Effector memory CD8-positive, alpha-beta T cell (primary cell): Measurements from ENCODE around the gene HDAC3.

Experiments used
- ATAC-seq: fragments of 150-1000 bp; cut with Tn5 transposase; replicated peaks from 2 replicates; pipeline ENCODE4 v1.10.0; 2021; ENCODE audit warnings: mild to moderate bottlenecking, moderate library complexity
- DNase-seq, 3 experiments: peaks; one replicate each; pipeline ENCODE4 v3.0.0; 2021
- H3K27ac Mint-ChIP-seq, 2 donors: one replicate each; pipeline ENCODE4 v1.8.0; 2022; ENCODE audit warnings: mild to moderate bottlenecking in 2 of 2, mixed read lengths in 2 of 2, moderate library complexity in 2 of 2
- H3K27me3 Mint-ChIP-seq, 2 donors: one replicate each; pipeline ENCODE4 v1.8.0; 2022; ENCODE audit warnings: mixed read lengths in 2 of 2
- H3K36me3 Mint-ChIP-seq: one replicate; pipeline ENCODE4 v1.8.0; 2022; ENCODE audit warnings: mild to moderate bottlenecking, moderate library complexity, mixed read lengths; ENCODE audit not compliant: insufficient read depth
- H3K4me1 Mint-ChIP-seq, 2 donors: one replicate each; pipeline ENCODE4 v1.8.0; 2022; ENCODE audit warnings: low read depth in 2 of 2, mixed read lengths in 2 of 2
- H3K4me3 Mint-ChIP-seq, 2 donors: one replicate each; pipeline ENCODE4 v1.8.0; 2022; ENCODE audit warnings: mild to moderate bottlenecking in 2 of 2, mixed read lengths in 2 of 2, moderate library complexity in 2 of 2
- H3K9me3 Mint-ChIP-seq, 2 donors: one replicate each; pipeline ENCODE4 v1.8.0; 2022; ENCODE audit warnings: mixed read lengths in 2 of 2
- total RNA-seq, 9 experiments: gene quantifications; one replicate each; lab custom pipeline; 2026; lab: John Stamatoyannopoulos, UW

HDAC3 gene
- total RNA-seq = 43.9 to 74.8 (median 66.4) reads per million in 9 experiments

DNA sequence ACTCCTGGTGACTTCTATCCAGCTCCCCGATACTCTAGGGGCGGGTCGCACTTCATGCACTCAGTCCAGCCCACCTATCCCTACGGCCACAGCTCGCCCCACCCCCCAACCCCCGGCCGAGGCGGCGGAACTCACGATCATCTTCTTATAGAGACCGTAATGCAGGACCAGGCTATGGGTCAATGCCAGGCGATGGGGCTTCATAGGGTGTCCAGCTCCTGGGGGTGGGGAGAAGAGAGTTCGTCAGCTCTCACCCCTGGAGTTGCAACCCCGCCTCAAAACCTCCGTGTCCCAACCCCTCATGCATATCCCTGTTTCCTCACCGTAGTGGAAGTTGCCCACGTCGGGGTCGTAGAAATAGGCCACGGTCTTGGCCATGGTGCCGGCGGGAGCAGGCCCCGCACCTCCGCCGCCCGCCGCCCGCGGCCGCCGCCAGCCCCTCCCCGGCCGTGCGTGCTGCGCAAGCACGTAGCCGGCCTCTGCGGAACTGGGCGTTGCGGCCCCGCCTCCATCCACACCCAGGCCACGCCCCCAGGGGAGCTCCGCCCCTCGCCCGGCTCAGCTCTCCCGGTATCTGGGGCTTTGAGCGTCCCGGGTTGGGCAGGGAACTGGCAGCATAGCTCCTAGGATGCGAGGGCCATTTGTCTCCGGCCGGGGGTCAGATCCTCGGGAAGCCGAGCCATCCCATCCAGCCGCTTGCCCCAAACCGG lies at the start of gene HDAC3, which contains the start of gene RELL2:
Gene HDAC3, minus strand, starts transcription at position 437 of the 710 bp plus-strand sequence. Its CDS starts 59 bp downstream, at position 378.
Gene RELL2, plus strand, starts transcription at position 585 of the 710 bp plus-strand sequence. CDS start 1,229 bp downstream, outside the sequence.
- Mint-ChIP-seq H3K4me3 (peak within 1 kb of the TSS; percentile 88 to 89), H3K9me3 (no peaks in the 10 kb centered on the region), H3K27me3 (no peaks in the 10 kb centered on the region), H3K27ac (peak within 1 kb of the TSS; percentile 63 to 79), H3K36me3 (peaks cover 14% of the 10 kb centered on the region), H3K4me1 (peaks cover 30 to 33% of the 10 kb centered on the region in 2 donors)
- DNase-seq = peak; percentile 94 to 98 (median 98)
- ATAC-seq = peak; percentile 85

DNA sequence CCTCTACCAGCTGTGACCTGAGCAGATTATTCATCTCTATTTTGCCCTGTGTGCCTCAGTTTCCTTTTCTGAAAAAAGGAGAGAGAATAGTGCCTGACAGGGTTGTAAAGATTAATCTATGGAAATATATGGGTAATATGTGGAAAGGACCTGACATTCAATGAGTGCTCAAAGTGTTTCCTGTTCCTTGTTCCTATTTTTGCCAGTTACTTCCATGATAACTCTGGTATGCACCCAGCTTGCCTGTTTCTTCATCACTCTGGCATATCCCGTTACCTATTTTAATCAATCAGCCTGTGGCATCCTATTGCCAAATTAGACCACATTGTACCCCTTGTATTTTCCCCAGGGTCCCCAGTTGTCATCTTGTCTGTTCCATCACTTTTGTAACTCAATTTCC lies 48.9 kb upstream of the HDAC3 start:
- ATAC-seq (no peak), DNase-seq (no peak)
- peaks cover 22% of the 10 kb centered on the region in 2 donors for H3K4me1 Mint-ChIP-seq
- peak overlapping the region in 1 of 2 donors; percentile 52 for H3K27ac Mint-ChIP-seq
- H3K9me3 Mint-ChIP-seq = no peaks in the 10 kb centered on the region
- H3K27me3 Mint-ChIP-seq = peaks cover 6 to 23% of the 10 kb centered on the region in 2 donors
- H3K36me3 Mint-ChIP-seq = peaks cover 5% of the 10 kb centered on the region
- no peak overlapping the region for H3K4me3 Mint-ChIP-seq

DNA sequence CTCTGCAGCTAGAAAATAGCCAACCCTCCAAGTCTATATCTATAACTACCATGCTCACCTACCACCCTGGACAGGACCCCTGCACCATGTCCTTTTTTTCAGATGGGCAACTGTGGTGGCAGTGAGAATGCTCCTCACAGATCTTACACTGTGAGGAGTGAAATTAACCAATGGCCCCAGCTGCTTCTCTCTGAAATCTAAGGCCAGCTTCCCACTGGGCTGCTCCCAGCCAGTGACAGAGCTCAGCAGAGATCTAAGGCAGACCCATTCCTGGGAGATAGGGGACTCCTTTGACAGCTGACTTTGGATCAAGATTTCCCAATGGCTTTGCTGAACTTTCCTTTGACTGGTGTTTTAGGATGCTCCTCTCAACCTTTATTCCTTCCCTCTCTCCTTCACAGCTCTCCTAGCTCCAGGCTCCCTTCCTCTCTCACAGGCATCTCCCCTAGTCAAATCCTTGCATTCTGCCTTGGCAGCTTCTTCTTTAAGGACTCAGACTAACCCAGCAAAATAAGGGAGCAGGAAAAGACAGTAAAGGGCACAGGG lies 47.0 kb upstream of the HDAC3 start:
- Mint-ChIP-seq H3K4me3 (peak overlapping the region in 1 of 2 donors; percentile 77), H3K27ac (peak overlapping the region in 1 of 2 donors; percentile 46), H3K27me3 (peaks cover 2 to 4% of the 10 kb centered on the region in 2 donors), H3K9me3 (no peaks in the 10 kb centered on the region), H3K36me3 (peaks cover 8% of the 10 kb centered on the region), H3K4me1 (peaks cover 21 to 26% of the 10 kb centered on the region in 2 donors)
- ATAC-seq (no peak), DNase-seq (no peak)

GRCh38 chr5:141681695-141682641 lies 45.3 kb upstream of the HDAC3 start, which contains the start of gene ARAP3:
ARAP3 (minus strand) TSS chr5:141682230; CDS start chr5:141680486, 1,744 bp downstream.
- ATAC-seq (peak; percentile 71), DNase-seq (peak; percentile 24 to 35 (median 26))
- Mint-ChIP-seq H3K4me3 (peak within 1 kb of the TSS; percentile 69 to 77), H3K9me3 (no peaks in the 10 kb centered on the region), H3K27me3 (no peaks in the 10 kb centered on the region), H3K36me3 (peaks cover 8% of the 10 kb centered on the region), H3K27ac (peak within 1 kb of the TSS; percentile 52 to 62), H3K4me1 (peaks cover 21 to 26% of the 10 kb centered on the region in 2 donors)

DNA sequence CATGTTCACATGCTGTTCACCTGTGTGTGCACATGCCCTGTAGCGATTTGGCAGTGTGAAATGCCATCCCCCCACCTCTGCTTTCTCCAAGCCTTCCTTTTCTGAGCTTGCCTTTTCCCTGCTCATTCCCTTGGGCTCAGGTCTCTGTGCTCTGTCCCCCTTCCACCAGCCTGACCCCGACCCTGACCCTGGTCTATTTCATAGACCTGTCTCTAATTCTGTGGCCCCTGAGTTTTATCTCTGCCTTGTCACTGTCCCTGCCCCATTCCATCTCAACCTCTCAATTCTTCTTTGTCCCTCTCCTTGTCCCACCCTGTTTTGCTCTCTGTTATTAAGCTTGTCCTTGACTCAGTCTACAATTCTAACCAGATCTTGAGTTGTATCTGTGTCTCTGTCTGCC lies 44.6 kb upstream of the HDAC3 start:
- DNase-seq (no peak), ATAC-seq (no peak)
- Mint-ChIP-seq H3K27ac (peak overlapping the region; percentile 52 to 62), H3K27me3 (no peaks in the 10 kb centered on the region), H3K4me1 (peaks cover 21 to 26% of the 10 kb centered on the region in 2 donors), H3K4me3 (peak overlapping the region; percentile 64 to 69), H3K36me3 (peaks cover 8% of the 10 kb centered on the region), H3K9me3 (no peaks in the 10 kb centered on the region)

- no peaks in the 10 kb centered on the region for H3K9me3 Mint-ChIP-seq
- peak overlapping the region; percentile 64 to 69 for H3K4me3 Mint-ChIP-seq
- no peak for ATAC-seq
- H3K27me3 Mint-ChIP-seq = no peaks in the 10 kb centered on the region
- no peak for DNase-seq
- H3K4me1 Mint-ChIP-seq = peaks cover 21 to 26% of the 10 kb centered on the region in 2 donors
- H3K36me3 Mint-ChIP-seq = peaks cover 8% of the 10 kb centered on the region
- peak overlapping the region in 1 of 2 donors; percentile 52 for H3K27ac Mint-ChIP-seq
Observed at GRCh38 chr5:141680751-141681201, 44.1 kb upstream of the HDAC3 start.

DNA sequence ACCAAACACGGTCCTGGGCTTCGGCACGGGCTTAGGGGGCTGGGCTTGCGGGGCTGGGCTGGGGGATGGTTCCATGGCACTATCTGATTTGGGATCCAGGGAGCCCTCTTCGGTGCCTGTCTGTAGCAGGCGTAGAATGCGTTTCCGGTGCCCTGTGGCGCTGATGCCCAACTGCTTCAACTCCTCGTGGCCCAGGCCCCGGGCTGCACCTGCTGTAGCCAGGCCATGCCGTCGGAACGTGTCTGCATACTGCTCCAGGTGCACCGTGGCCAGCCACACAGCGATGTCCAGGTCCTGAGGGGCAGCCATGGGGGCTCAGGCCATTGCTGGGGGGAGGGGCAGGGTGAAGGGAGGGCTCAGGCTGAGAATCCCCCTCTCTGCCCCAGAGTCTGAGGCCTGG lies 43.5 kb upstream of the HDAC3 start:
- H3K36me3 Mint-ChIP-seq = peaks cover 8% of the 10 kb centered on the region

DNA sequence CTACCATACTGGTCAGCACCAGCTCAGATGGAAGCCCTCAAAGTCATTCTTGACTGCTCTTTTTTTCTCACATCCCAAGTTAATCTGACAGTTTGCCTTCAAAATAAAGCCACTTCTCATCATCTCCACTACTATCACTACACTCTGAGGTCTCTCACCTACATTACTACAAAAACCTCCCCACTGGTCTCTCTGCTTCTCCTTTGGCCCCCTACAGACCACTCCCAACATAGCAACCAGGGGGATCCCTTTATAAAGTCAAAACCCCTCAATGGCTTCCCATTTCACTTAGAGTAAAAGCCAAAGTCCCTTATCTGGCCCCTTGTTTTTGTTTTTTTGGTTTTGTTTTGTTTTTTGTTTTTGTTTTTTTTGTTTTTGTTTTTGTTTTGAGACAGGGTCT lies 40.8 kb upstream of the HDAC3 start:
- DNase-seq (no peak), ATAC-seq (peak; percentile 25)
- no peaks in the 10 kb centered on the region for H3K27me3 Mint-ChIP-seq
- peak overlapping the region in 1 of 2 donors; percentile 5 for H3K27ac Mint-ChIP-seq
- peaks cover 14 to 15% of the 10 kb centered on the region in 2 donors for H3K4me1 Mint-ChIP-seq
- H3K9me3 Mint-ChIP-seq = no peaks in the 10 kb centered on the region
- H3K4me3 Mint-ChIP-seq = no peak overlapping the region
- peaks cover 3% of the 10 kb centered on the region for H3K36me3 Mint-ChIP-seq

More for the DNA sequence above, 43.5 kb upstream of the HDAC3 start:
- ATAC-seq (no peak), DNase-seq (no peak)
- Mint-ChIP-seq H3K4me3 (no peak overlapping the region), H3K27me3 (no peaks in the 10 kb centered on the region), H3K27ac (no peak overlapping the region), H3K4me1 (peaks cover 21 to 26% of the 10 kb centered on the region in 2 donors), H3K9me3 (no peaks in the 10 kb centered on the region)

- no peak for DNase-seq
- Mint-ChIP-seq H3K9me3 (no peaks in the 10 kb centered on the region), H3K4me3 (no peak overlapping the region), H3K36me3 (peaks cover 3% of the 10 kb centered on the region), H3K27me3 (no peaks in the 10 kb centered on the region), H3K27ac (no peak overlapping the region), H3K4me1 (peaks cover 2 to 4% of the 10 kb centered on the region in 2 donors)
- ATAC-seq = no peak
Observed at GRCh38 chr5:141675672-141676071, 39.0 kb upstream of the HDAC3 start.

- no peaks in the 10 kb centered on the region for H3K9me3 Mint-ChIP-seq
Observed at GRCh38 chr5:141674747-141675146, 38.1 kb upstream of the HDAC3 start.

DNA sequence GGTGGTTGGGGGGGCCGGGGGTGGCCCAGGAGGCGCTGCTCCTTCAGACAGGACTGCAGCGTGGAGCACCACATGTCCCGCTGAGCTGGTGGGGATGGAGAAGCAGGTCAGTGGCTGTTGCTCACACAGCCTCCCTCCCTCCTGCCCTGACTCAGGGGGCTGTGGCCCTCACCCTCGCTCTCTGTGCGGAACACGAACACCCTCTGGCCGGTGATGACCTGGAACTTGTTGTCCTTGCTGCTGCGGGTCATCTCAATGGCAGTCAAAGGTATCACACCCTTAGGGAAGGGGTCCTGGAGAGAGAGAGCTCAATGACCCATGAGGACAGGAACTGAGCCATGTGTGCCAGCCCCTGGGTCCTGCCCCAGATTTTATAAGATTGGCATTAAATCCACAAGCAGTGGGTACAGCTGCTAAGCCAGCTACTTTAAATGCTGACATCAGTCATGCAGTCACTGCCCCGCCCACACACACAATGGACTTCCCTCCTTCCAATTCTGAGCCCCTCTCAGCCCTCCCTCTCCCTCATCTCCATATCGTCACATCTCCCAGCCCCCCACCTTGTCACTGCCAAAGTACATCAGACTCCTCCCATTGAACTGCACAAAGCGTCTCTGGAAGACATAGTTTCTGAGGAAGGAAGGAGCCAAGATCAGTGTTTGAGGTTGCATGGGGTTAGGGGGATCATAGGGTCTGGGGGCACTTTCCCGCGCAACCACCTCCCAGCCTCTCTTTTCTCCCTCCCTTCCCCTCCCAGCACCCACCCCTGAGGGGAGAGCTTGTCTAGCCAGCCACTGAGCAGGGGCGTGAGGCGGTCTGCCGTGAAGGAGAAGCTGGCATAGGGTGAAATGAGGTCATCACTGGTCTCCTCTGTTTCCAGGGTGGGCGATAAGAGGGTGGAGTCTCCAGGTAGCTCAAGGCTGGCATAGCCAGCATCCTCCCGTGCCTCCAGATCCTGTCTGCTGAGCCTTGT lies 36.5 kb upstream of the HDAC3 start:
- ATAC-seq (no peak), DNase-seq (no peak)
- Mint-ChIP-seq H3K4me3 (no peak overlapping the region), H3K27ac (no peak overlapping the region), H3K4me1 (peaks cover 0 to 2% of the 10 kb centered on the region in 2 donors), H3K36me3 (peaks cover 3% of the 10 kb centered on the region), H3K9me3 (no peaks in the 10 kb centered on the region), H3K27me3 (no peaks in the 10 kb centered on the region)

More at GRCh38 chr5:141674747-141675146, 38.1 kb upstream of the HDAC3 start:
- Mint-ChIP-seq H3K4me1 (peaks cover 0 to 3% of the 10 kb centered on the region in 2 donors), H3K4me3 (no peak overlapping the region), H3K36me3 (peaks cover 6% of the 10 kb centered on the region), H3K27ac (no peak overlapping the region), H3K27me3 (no peaks in the 10 kb centered on the region)
- DNase-seq (no peak), ATAC-seq (no peak)
